Glomerular endothelial cell (primary cell): ENCODE data around the gene ECD. TPM values are rescaled to one million over a fixed set of nuclear protein-coding genes. Genes with fewer than 3 reads are reported as not detected.
"Not testable (repeated sequence)": the region's sequence is repeated elsewhere in the genome, so short reads cannot be mapped to it uniquely, and the experiment has no call there.

Experiments
- DNase-seq: peaks from one replicate; pipeline ENCODE4 v3.0.0-alpha.2; 2011; ENCODE audit warnings: low read depth, low spot score; ENCODE audit errors: extremely low read depth
- total RNA-seq: library from RNA; depleted of rRNA; stranded (reverse); fragments of >200 nt; gene quantifications from 2 replicates; pipeline ENCODE4 v1.2.3, GENCODE V29; 2015

Gene ECD
- total RNA-seq, 1 donor from 2014 or later = 41.2 TPM

DNA sequence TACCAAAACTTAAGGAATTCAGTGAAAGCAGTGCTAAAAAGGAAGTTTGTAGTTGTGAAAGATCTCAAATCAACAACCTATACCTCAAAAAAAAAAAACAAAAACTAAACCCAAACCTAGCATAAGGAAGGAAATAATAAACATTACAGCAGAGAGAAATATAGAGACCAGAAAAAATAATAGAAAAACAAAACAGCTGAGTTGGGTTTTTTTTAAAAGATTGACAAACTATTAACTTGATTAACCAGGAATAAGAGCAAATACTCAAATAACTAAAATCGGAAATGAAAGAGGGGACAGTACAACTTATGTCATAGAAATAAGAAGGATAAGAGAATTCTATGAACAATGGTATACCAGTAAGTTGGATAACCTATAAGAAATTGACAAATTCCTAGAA is 6.7 kb downstream of the ECD start:
- no peak for DNase-seq

DNA sequence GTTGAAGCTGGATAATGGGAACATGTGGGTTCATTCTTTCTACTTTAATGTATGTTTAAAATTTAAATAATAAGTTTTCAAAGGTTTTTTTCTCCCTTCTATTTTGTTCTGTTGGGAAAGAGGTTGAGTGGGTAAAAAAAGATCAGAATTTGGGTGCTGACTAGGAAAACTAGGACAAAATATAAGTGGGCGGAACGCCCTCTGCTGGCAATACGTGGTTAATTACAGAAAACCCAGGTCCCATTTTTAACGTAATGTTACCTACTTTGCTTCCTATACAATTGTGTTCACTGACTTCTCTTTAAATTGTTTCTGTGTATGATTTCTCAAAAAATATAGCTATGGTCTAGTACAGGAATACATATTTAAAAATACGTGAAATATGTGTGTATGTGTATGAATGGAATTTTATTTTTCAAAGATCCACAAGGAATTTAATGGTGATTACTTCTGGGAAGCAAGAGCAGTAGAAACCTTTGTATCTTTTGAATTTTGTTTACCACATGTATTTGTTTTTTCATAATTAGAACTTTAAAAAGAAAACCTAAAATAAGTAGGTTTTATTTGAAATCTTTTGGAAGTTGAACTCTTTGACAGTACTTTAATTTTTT is 8.7 kb downstream of the ECD start:
- no peak for DNase-seq

DNA sequence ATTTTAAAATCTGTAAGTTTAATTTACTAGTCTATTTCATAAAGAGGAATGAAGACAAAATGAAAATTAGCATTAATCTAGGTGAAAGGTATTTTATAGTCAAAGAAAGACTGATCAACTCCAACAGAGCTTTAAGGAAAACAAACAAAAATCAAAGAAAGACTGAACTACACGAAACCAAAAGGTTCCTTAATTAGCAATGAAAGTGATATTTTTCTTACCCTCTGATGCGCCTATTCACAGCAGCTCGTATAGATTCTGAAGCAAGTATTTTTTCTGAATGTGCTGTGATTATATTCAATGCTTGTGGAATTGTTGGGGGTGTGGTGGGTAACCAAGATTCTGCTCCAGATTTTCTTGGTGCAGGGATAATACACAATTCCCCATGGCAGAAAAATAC is 11.8 kb downstream of the ECD start:
- DNase-seq = no peak

DNA sequence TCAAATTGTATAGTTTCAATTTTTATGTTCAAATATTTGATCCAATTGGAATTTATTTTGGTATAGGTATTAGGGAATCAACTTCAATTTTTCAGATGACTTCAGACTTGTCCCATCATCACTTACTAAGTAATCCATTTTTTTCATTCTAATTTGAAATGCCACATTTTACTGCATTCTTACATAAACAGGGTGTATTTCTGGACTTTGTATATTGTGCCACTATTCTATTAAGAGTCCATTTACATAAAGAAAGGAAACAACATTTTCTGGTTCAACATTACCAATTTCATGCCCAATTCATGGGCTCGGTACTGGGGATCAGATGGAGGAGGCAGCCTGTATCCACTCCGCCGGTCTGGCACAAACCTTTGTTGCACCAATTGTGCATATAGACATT is 15.8 kb downstream of the ECD start:
- DNase-seq = no peak

DNA sequence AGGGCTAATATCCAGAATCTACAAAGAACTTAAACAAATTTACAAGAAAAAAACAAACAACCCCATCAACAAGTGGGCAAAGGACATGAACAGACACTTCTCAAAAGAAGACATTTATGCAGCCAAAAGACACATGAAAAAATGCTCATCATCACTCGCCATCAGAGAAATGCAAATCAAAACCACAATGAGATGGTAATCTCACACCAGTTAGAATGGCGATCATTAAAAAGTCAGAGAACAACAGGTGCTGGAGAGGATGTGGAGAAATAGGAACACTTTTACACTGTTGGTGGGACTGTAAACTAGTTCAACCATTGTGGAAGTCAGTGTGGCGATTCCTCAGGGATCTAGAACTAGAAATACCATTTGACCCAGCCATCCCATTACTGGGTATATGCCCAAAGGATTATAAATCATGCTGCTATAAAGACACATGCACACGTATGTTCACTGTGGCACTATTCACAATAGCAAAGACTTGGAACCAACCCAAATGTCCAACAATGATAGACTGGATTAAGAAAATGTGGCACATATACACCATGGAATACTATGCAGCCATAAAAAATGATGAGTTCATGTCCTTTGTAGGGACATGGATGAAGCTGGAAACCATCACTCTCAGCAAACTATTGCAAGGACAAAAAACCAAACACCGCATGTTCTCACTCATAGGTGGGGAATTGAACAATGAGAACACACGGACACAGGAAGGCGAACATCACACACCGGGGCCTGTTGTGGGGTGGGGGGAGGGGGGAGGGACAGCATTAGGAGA is 17.0 kb downstream of the ECD start:
- DNase-seq = not testable (repeated sequence)

DNA sequence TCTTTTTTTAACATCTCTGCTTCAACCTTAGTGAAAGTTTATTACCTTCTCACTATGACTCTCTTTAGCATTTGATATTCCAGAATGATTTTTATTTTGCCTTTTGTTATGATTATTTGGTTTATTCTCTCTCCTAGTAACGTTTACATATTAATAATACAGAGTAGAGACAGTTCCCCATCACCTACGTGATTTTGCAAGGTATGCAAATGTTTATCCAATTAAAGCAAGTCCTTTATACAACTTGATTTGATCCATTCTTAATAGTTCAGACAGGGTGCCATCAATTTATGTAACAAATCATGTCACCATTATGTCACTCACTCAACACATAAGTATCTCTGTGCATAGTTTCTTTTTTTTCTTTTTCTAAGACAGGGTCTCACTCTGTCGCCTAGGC is 26.2 kb downstream of the ECD start:
- no peak for DNase-seq

DNA sequence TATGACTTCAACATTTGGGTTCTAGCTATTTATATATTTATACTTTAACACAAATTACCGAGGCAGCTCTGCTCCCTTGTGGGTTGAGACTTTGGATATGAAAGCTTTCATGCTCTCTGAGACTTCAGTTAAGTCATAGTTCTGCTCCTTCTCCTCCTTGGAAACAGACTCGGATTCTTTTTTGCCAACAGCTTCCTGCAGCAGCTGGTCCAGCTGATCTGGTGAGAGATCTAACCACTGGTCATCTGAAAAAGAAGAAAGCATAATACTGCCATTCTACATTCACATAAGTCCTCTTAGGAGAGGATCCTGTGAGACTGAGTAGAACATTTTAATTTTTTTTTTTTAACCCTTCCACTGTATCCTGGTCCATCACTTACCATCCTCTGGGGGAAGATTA is 28.6 kb downstream of the ECD start:
- no peak for DNase-seq

DNA sequence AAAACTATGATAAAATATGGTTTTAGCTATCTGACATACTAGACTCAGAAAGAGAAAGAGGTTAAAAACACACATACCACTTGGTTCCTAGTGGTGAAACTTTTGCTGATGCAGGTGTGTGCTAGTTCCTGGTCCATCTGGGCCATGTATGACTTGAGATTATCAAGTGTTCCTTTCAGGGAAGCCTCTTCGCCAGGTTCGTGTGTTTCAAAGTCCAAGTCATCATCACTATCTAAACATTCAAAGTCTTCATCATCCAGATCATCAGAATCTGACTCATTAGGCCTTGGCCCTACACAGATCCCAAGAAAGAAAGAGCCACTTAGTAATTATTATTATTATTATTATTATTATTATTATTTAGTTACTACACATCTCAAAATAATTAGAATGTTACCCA is 31.2 kb downstream of the ECD start:
- DNase-seq = no peak

DNA sequence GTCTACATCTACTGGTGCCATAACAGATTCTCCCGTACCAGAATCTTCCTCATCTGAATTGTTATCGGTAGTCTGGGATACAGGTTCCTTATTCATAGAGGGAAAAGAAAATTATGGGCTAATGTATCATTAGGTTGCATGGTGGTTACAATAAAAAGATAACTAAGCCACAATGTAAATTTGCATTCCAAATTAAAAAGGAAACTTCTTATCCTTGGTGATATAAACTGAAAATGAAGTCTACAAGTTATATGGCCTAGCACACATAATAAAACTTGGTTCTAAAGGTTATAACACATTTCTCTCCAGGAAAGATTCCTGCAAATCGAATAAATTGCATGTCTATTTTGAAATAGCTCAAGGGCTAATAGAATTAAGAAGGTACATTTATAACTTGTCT is 33.1 kb downstream of the ECD start:
- DNase-seq = no peak

DNA sequence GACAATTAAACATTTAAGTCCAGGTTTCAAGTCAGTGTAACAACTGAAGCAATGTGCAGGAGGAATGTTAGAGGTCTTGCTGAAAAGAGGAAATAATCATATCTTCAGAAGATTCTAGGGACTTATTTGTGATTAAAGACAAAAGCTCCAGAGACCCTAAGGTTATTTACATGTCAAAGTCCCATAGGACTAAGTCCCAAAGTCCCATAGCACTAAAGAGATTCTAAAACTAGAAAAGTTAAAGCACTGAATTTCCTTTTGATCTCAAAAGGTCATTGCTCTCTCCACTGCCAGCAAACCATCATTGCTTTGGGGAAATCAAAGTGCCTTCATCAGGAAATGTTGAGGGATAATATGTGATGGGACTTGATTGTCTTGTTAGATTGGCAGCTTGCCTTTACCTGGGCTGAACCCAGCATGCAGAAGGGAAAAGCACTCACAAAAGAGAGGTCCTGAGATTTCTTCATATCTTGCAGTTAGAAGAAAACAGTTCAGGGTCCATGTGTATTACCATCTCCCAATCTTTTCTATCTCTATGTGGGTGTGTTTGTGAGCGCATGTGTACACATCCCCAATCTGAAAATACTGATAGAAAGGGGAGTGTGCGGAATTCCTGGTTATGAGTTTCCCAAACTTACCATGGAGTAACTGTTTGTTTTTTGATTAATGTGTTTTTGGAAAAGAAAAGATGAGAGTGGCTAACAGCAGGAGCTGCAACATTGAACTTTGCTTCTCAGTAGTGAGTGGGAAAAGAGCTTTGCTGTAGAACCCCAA is 35.7 kb downstream of the ECD start:
- DNase-seq = no peak

DNA sequence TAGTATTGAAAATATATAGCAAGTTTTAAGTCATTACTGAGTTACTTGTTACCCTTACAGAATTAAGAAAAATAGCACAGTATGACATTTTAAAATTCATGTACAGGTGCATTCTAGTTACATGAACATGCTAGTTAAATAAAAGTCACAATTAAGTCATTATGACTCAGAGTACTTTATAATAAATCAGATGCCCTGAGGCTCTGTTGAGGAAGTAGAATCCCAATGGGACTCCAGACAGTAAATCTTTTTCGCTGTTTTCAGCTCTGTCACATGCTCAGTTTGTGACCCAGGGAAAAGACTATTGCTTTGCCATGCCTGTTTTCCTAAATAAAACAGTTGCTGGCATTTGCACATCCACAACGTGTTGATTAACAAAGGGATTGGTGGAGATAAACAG is 36.5 kb downstream of the ECD start:
- DNase-seq = no peak

DNA sequence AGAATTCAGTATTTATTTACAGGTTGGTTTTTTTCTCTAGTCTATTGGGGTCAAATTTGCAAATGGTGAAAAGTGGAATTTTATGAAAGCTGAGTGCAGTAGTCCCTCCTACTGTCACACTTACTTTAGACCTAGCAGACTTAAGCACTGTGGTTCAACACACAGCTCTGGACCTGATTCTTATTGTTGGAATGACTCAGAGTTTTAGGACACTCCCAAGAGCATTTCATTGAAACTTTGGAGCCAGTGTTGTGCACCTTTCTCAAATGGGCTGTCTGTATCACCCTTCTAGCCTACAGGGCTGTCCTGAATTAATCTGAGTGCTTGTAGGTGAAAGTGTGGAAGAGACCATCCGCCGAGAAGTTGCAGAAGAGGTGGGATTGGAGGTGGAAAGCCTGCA is 41.5 kb downstream of the ECD start:
- DNase-seq = no peak

DNA sequence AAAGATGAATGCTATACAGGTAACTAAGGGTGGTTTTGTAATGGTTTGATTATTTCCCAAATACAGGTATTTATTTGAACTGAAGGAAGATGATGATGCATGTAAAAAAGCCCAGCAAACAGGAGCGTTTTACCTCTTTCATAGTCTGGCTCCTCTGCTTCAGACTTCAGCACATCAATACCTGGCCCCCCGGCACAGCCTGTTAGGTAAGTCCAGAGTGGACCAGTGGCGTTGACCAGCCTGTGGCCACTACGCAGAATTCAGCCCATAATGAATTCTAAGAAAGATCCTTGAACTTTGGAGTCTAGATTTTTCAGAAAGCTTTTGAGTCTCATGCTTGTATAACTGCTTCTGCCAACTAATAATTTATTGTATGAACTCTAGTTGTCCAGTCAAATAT is 47.9 kb downstream of the ECD start:
- no peak for DNase-seq

DNA sequence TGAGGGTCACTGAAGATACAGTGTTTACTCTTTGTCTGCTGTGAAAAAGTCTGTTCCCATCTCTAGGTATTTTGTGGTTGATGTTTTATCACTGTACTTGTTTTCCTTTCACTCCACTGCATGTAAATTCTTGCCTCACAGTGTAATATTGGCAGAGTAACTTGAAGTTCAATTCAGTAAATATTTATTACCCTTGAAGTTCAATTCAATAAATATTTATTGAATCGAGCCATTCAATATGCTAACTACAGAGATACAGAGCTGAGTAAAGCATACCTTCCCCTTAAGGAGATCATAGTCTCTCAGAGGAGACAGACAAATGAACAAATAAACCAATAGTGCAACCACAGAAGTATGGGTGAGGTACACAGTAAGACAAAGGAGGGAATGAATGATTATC is 48.4 kb downstream of the ECD start:
- DNase-seq = no peak

DNA sequence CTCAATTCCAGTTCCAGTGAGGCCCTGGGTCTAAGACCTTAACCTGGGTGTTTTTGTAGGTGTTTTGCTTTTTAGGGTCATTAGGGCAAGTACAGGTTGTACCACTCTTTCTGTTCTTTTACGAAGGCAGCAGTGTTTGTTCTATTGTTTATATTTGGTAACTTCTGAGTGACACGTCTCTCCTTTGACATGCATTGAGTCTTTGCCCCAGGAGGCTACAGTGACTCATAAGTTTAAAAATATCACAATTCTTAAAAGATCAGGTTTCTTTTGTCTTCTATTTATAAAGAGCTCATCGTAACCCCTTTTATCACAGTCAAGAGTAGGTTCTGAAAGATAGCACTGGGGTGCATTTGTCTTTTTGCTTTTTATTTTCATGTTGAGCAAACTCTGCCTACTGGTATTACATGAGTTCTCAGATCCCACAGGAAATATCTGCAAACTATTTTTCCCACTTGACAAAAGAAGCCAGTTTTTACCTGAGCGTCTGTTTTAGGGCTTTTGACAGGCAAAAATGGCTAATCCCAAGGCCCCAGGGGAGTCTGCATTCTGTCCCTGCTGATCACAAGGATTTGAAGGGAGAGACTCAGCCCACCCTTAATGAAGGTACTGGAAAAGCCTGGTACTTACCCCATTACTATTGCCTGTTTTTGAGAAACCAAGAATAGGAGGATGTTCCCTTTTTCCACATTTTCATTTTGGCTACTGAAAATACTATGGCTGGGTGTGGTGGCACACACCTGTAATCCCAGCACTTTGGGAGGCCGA is 49.6 kb downstream of the ECD start:
- DNase-seq = no peak

DNA sequence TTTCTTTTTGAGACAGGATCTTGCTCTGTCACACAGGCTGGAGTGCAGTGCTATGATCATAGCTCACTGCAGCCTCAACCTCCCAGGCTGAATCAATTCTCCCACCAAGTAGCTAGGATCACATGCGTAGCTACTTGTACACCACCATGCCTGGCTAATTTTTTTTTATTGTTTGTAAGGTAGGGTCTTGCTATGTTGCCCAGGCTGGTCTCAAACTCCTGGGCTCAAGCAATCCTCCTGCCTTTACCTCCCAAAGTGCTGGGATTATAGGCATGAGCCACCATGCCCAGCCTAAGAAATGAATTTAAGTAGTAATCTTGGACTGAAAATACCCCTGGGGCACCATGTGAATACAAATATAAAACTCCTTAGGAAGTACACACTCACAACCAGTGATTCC is 51.8 kb downstream of the ECD start:
- DNase-seq = no peak

DNA sequence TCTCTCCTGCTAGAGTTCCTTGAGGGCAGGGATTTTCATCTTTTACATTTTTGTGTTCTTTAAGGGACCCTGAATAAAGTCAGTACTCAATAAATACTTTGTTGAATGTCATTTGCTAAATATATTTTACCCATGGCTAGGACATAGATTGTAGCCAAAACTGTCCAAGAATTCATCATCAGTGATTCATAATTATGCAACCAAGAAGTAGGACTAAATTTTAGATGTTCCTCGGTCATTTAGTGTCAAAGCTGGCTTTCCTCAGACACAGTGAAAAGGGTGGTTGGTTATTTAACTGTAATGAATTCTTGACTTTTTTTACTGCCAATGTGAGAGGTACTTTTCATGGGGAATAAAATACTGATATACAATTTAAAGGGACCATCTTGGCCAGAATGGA is 54.3 kb downstream of the ECD start:
- DNase-seq = no peak

DNA sequence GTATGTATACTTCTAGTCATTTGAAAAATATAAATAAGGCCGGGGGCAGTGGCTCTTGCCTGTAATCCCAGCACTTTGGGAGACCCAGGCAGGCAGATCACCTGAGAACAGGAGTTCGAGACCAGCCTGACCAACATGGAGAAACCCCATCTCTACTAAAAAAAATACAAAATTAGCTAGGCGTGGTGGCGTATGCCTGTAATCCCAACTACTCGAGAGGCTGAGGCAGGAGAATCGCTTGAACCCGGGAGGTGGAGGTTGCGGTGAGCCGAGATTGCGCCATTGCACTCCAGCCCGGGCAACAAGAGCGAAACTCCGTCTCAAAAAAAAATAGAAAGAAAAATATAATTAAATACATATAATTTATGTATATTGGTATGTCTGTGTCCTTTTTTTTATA is 55.8 kb downstream of the ECD start:
- not testable (repeated sequence) for DNase-seq

DNA sequence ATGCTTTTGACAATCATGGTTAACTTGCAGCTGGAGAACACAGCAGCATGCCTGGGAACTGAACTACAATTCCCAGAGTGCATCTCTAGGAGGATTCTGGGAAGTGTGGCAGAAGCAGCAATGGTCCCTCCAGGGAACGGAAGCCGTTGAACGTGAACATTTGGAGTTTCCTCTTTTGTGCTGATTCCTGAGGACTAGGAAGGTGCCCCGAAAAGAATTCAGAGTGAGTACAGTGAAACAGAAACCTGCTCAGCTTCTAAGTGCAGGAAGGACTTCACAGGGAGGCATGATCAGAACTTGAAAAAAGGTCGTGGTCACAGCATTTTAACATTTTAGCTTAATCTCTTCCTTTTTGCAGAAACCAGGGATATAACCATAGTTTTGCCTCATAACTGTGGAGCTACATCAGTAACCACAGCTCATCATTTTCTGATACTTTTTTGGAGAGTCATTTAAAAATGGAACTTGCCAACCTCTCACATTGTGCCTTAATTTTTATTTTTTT is 57.4 kb downstream of the ECD start, which contains the start of gene NUDT13:
Gene NUDT13, plus strand, starts transcription at position 111 of the 505 bp plus-strand sequence. CDS start 3,911 bp downstream, outside the sequence.
- DNase-seq = no peak

DNA sequence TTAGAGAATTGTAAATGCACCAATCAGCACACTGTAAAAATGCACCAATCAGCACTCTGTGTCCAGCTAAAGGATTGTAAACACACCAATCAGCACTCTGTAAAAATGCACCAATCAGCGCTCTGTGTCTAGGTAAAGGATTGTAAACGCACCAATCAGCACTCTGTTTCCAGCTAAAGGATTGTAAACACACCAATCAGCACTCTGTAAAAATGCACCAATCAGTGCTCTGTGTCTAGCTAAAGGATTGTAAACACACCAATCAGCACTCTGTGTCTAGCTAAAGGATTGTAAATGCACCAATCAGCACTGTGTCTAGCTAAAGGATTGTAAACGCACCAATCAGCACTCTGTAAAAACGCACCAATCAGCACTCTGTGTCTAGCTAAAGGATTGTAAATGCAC is 58.6 kb downstream of the ECD start:
- DNase-seq = not testable (repeated sequence)

DNA sequence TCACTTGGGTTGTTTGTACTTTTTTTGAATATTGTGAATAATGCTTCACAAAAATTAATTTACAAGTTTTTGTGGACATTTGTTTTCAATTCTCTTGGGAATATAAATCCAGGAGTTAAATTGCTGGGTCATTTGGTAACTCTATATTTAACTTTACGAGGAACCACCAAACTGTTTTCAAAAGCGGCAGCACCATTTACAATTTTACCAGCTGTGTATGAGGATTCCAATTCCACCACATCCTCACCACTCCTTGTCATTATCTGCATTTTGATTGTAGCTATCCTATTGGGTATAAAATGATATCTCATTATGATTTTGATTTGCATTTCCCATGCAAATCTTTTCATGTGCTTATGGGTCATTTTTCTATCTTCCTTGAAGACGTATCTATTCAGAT is 61.5 kb downstream of the ECD start:
- no peak for DNase-seq
